IPS DF 19.7 (cell line): ENCODE results near the gene CES3.
"Not testable (repeated sequence)": the region's sequence is repeated elsewhere in the genome, so short reads cannot be mapped to it uniquely, and the experiment has no call there.

Experiments used
- DNase-seq: peaks from one replicate; pipeline ENCODE4 v3.0.0-alpha.2; 2013; ENCODE audit warnings: low read depth, low spot score

Gene CES3

GRCh38 chr16:66968847-66969246 lies 7.8 kb downstream of the CES3 start:
- no peak for DNase-seq

- no peak for DNase-seq
Measured at GRCh38 chr16:66970775-66971720, 10.0 kb downstream of the CES3 start.

- no peak for DNase-seq
Measured at GRCh38 chr16:66972983-66973382, 11.9 kb downstream of the CES3 start.

- DNase-seq: no peak
Measured at GRCh38 chr16:66973716-66974115, 12.7 kb downstream of the CES3 start.

- not testable (repeated sequence) for DNase-seq
Measured at GRCh38 chr16:66974156-66974931, 13.3 kb downstream of the CES3 start.

GRCh38 chr16:66974932-66975246 lies 13.8 kb downstream of the CES3 start:
- not testable (repeated sequence) for DNase-seq

GRCh38 chr16:66975302-66975893 lies 14.3 kb downstream of the CES3 start:
- DNase-seq: no peak

- DNase-seq: no peak
Measured at GRCh38 chr16:66976746-66977145, 15.7 kb downstream of the CES3 start.

- DNase-seq: no peak
Measured at GRCh38 chr16:66977341-66978113, 16.5 kb downstream of the CES3 start.

GRCh38 chr16:66979011-66979717 lies 18.1 kb downstream of the CES3 start:
- no peak for DNase-seq

- DNase-seq: no peak
Measured at GRCh38 chr16:66983033-66983432, 22.0 kb downstream of the CES3 start.

- no peak for DNase-seq
Measured at GRCh38 chr16:66984892-66985311, 23.8 kb downstream of the CES3 start.

GRCh38 chr16:66986559-66986958 lies 25.5 kb downstream of the CES3 start:
- DNase-seq: no peak

GRCh38 chr16:66988197-66988788 lies 27.2 kb downstream of the CES3 start, which contains the start of gene CES4A:
CES4A (plus strand) TSS chr16:66988589; CDS start chr16:66988773, 184 bp downstream.
- DNase-seq: no peak

GRCh38 chr16:66991545-66992077 lies 30.5 kb downstream of the CES3 start:
- DNase-seq: no peak

GRCh38 chr16:66993558-66993957 lies 32.5 kb downstream of the CES3 start:
- DNase-seq: not testable (repeated sequence)

GRCh38 chr16:66996324-66996982 lies 35.4 kb downstream of the CES3 start:
- DNase-seq: no peak

- DNase-seq: no peak
Measured at GRCh38 chr16:66996983-66997358, 35.9 kb downstream of the CES3 start.
